Neural progenitor cell (in vitro differentiated cells): ENCODE measurements around the gene CEP170B. TPM values are rescaled to one million over a fixed set of nuclear protein-coding genes. Genes with fewer than 3 reads are reported as not detected.

Experiments used
- DNase-seq: peaks from one replicate; pipeline ENCODE4 v3.0.0-alpha.2; 2016; ENCODE audit warnings: low spot score
- H2AFZ ChIP-seq: fragments of 200-600 bp; sonication (generic); replicated peaks from 2 replicates; pipeline ENCODE4 v1.6.1; 2016; ENCODE audit warnings: antibody characterized with exemption
- H3F3A ChIP-seq: fragments of 200-600 bp; sonication (generic); 2 replicates; pipeline ENCODE4 v1.6.1; 2016; ENCODE audit warnings: antibody characterized with exemption, low read depth
- H3K27ac ChIP-seq: fragments of 200-600 bp; sonication (generic); 2 replicates; pipeline ENCODE4 v1.5.1; 2016; ENCODE audit warnings: mild to moderate bottlenecking
- H3K27me3 ChIP-seq: fragments of 200-600 bp; sonication (generic); 2 replicates; pipeline ENCODE4 v1.6.1; 2016; ENCODE audit warnings: mild to moderate bottlenecking, moderate library complexity
- H3K36me3 ChIP-seq: fragments of 200-600 bp; sonication (generic); 2 replicates; pipeline ENCODE4 v1.5.1; 2016
- H3K4me1 ChIP-seq: fragments of 200-600 bp; sonication (generic); 2 replicates; pipeline ENCODE4 v1.6.1; 2016; ENCODE audit warnings: mixed run types
- H3K4me2 ChIP-seq: fragments of 200-600 bp; sonication (generic); 2 replicates; pipeline ENCODE4 v1.6.1; 2016
- H3K4me3 ChIP-seq: fragments of 200-600 bp; sonication (generic); 2 replicates; pipeline ENCODE4 v1.5.1; 2016
- H3K79me2 ChIP-seq: fragments of 200-600 bp; sonication (generic); 2 replicates; pipeline ENCODE4 v1.6.1; 2016; ENCODE audit warnings: low read depth
- H3K9ac ChIP-seq: fragments of 200-600 bp; sonication (generic); 2 replicates; pipeline ENCODE4 v1.6.1; 2016
- H3K9me3 ChIP-seq: fragments of 200-600 bp; sonication (generic); 2 replicates; pipeline ENCODE4 v1.5.1; 2016; ENCODE audit warnings: low read depth
- H4K20me1 ChIP-seq: fragments of 200-600 bp; sonication (generic); 2 replicates; pipeline ENCODE4 v1.6.1; 2016; ENCODE audit warnings: low read depth
- H3K27ac Mint-ChIP-seq: 3 replicates; pipeline ENCODE4 v1.8.0; 2021; ENCODE audit warnings: mixed read lengths
- H3K27me3 Mint-ChIP-seq: 2 replicates; pipeline ENCODE4 v1.8.0; 2022; ENCODE audit warnings: low read depth, mild to moderate bottlenecking, inconsistent platforms, moderate library complexity, mixed read lengths; ENCODE audit not compliant: insufficient read depth
- H3K36me3 Mint-ChIP-seq: 3 replicates; pipeline ENCODE4 v1.8.0; 2021; ENCODE audit warnings: mixed read lengths
- H3K4me1 Mint-ChIP-seq: 3 replicates; pipeline ENCODE4 v1.8.0; 2021; ENCODE audit warnings: mixed read lengths
- H3K4me3 Mint-ChIP-seq: 3 replicates; pipeline ENCODE4 v1.8.0; 2021; ENCODE audit warnings: mild to moderate bottlenecking, moderate library complexity, mixed read lengths
- H3K9me3 Mint-ChIP-seq: 3 replicates; pipeline ENCODE4 v1.8.0; 2020; ENCODE audit warnings: mixed read lengths
- EZH2 ChIP-seq: fragments of 200-600 bp; sonication (generic); IDR thresholded peaks from 2 replicates; pipeline ENCODE4 v1.6.1; 2017; ENCODE audit warnings: antibody characterized with exemption, mild to moderate bottlenecking, moderate library complexity
- EZH2phosphoT487 ChIP-seq: fragments of 200-600 bp; sonication (generic); IDR thresholded peaks from 2 replicates; pipeline ENCODE4 v1.6.1; 2017; ENCODE audit warnings: antibody characterized with exemption
- total RNA-seq: library from RNA; depleted of rRNA; stranded (reverse); fragments of >200 nt; gene quantifications from 2 replicates; pipeline ENCODE4 v1.2.3, GENCODE V29; 2015; ENCODE audit warnings: low replicate concordance
- TF ChIP-seq, protein P1 (sequence below): fragments of 200-600 bp; sonication (generic); IDR thresholded peaks from 2 replicates; pipeline ENCODE4 v1.5.1; 2017; ENCODE audit warnings: antibody characterized with exemption, mild to moderate bottlenecking

The CEP170B gene
- total RNA-seq, 1 donor from 2014 or later, result 3.0 TPM

GRCh38 chr14:104898870-104899510 lies 33.9 kb downstream of the CEP170B start:
- no peak overlapping the region for H3K4me2 ChIP-seq
- Mint-ChIP-seq H3K4me3 (no peak overlapping the region), H3K36me3 (no peaks in the 10 kb centered on the region), H3K27ac (no peak overlapping the region), H3K27me3 (peaks cover 10% of the 10 kb centered on the region), H3K4me1 (peaks cover 4% of the 10 kb centered on the region), H3K9me3 (peaks cover 6% of the 10 kb centered on the region)
- H4K20me1 ChIP-seq, result no peaks in the 10 kb centered on the region
- H3F3A ChIP-seq, result no peaks in the 10 kb centered on the region
- no peaks in the 10 kb centered on the region for H3K79me2 ChIP-seq
- H3K4me3 ChIP-seq, result no peak overlapping the region
- no peak overlapping the region for H2AFZ ChIP-seq
- H3K9ac ChIP-seq, result no peak overlapping the region
- no peaks in the 10 kb centered on the region for H3K4me1 ChIP-seq
- DNase-seq, result no peak
- no peak overlapping the region for H3K27ac ChIP-seq
- no peaks in the 10 kb centered on the region for H3K9me3 ChIP-seq
- peaks cover 28% of the 10 kb centered on the region for H3K27me3 ChIP-seq
- TF ChIP-seq EZH2phosphoT487, result no peak
- TF ChIP-seq, protein P1, sequence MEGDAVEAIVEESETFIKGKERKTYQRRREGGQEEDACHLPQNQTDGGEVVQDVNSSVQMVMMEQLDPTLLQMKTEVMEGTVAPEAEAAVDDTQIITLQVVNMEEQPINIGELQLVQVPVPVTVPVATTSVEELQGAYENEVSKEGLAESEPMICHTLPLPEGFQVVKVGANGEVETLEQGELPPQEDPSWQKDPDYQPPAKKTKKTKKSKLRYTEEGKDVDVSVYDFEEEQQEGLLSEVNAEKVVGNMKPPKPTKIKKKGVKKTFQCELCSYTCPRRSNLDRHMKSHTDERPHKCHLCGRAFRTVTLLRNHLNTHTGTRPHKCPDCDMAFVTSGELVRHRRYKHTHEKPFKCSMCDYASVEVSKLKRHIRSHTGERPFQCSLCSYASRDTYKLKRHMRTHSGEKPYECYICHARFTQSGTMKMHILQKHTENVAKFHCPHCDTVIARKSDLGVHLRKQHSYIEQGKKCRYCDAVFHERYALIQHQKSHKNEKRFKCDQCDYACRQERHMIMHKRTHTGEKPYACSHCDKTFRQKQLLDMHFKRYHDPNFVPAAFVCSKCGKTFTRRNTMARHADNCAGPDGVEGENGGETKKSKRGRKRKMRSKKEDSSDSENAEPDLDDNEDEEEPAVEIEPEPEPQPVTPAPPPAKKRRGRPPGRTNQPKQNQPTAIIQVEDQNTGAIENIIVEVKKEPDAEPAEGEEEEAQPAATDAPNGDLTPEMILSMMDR, result no peak
- no peak for TF ChIP-seq EZH2
- peaks cover 3% of the 10 kb centered on the region for H3K36me3 ChIP-seq

DNA sequence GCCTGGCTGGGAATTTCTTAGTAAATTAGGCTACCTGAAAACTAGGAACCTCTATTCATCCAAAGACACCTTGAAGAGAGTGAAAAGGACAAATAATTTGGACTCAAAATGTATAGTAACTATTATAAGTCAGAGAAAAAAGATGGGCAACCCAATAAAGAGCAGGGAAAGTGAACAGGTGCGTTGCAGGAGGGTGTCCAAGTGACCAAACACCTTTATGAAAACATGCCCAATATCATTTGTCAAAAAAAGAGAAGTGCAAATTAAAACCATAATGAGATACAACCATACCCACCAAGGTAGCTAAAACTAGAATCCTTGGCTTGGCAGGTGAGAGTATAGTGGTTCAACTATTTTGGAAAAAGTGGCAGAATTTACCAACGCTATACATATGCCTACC lies 34.7 kb downstream of the CEP170B start:
- Histone ChIP-seq H3K36me3 (peaks cover 3% of the 10 kb centered on the region), H3K9me3 (no peaks in the 10 kb centered on the region), H3K27me3 (peaks cover 36% of the 10 kb centered on the region), H2AFZ (no peak overlapping the region), H3K79me2 (no peaks in the 10 kb centered on the region), H3K4me2 (no peak overlapping the region), H3K27ac (no peak overlapping the region), H3K4me1 (no peaks in the 10 kb centered on the region), H3K4me3 (no peak overlapping the region), H3K9ac (no peak overlapping the region), H3F3A (no peaks in the 10 kb centered on the region), H4K20me1 (no peaks in the 10 kb centered on the region)
- H3K27me3 Mint-ChIP-seq, result peaks cover 18% of the 10 kb centered on the region
- H3K27ac Mint-ChIP-seq, result no peak overlapping the region
- DNase-seq, result no peak
- no peak for TF ChIP-seq EZH2phosphoT487
- TF ChIP-seq, protein P1, result no peak
- no peak for TF ChIP-seq EZH2
- H3K4me1 Mint-ChIP-seq, result peaks cover 8% of the 10 kb centered on the region
- H3K36me3 Mint-ChIP-seq, result peaks cover 3% of the 10 kb centered on the region
- no peak overlapping the region for H3K4me3 Mint-ChIP-seq
- peaks cover 12% of the 10 kb centered on the region for H3K9me3 Mint-ChIP-seq

GRCh38 chr14:104900639-104901512 lies 35.8 kb downstream of the CEP170B start:
- no peak for DNase-seq
- Histone ChIP-seq H2AFZ (no peak overlapping the region), H3K4me2 (no peak overlapping the region), H3K4me1 (no peaks in the 10 kb centered on the region), H3K79me2 (no peaks in the 10 kb centered on the region), H3K4me3 (no peak overlapping the region), H3K27me3 (peaks cover 47% of the 10 kb centered on the region), H3K36me3 (peaks cover 3% of the 10 kb centered on the region), H3K9ac (no peak overlapping the region), H4K20me1 (no peaks in the 10 kb centered on the region), H3F3A (no peaks in the 10 kb centered on the region), H3K9me3 (no peaks in the 10 kb centered on the region), H3K27ac (no peak overlapping the region)
- peaks cover 6% of the 10 kb centered on the region for H3K36me3 Mint-ChIP-seq
- H3K4me3 Mint-ChIP-seq, result no peak overlapping the region
- H3K27me3 Mint-ChIP-seq, result peaks cover 21% of the 10 kb centered on the region
- peaks cover 10% of the 10 kb centered on the region for H3K4me1 Mint-ChIP-seq
- TF ChIP-seq EZH2phosphoT487 (no peak), EZH2 (no peak)
- TF ChIP-seq, protein P1, result no peak
- no peak overlapping the region for H3K27ac Mint-ChIP-seq
- H3K9me3 Mint-ChIP-seq, result peaks cover 15% of the 10 kb centered on the region
